Measurements from ENCODE around the gene TUBB. TPM values are rescaled to one million over a fixed set of nuclear protein-coding genes. Genes with fewer than 3 reads are reported as not detected.
A peak's percentile ranks its signal among the peaks of the same experiment; 100 is the strongest.

The TUBB gene
- total and polyA plus RNA-seq, 9 of the 15 experiments (the other 6 are each of a cell fraction or from before 2014, with no cell fraction given), result 971 to 2,870 (median 1,478) TPM

GRCh38 chr6:30769088-30769852 is 49.1 kb downstream of the TUBB start (continued):
- TF ChIP-seq ZNF518B (CRISPR knock-in tag; IDR thresholded peaks at IDR 0.05), result no peak
- TF ChIP-seq SREBF2 (CRISPR knock-in tag; IDR thresholded peaks at IDR 0.05), result no peak
- TF ChIP-seq E2F6 (IDR thresholded peaks at IDR 0.05; ENCODE audit: borderline replicate concordance in 1 of 2, extremely low read depth in 1 of 2, insufficient read depth in 1 of 2, insufficient read length in 1 of 2, low read depth in 1 of 2, low read length in 1 of 2, poor library complexity in 1 of 2, severe bottlenecking in 1 of 2), result no peak
- TF ChIP-seq ZBTB9 (CRISPR knock-in tag; IDR thresholded peaks at IDR 0.05), result 0 out of 2 replicates have a peak, but pooled peaks have one; percentile 14
- no peak for TF ChIP-seq THRB (CRISPR knock-in tag; conservative IDR thresholded peaks at IDR 0.05)
- TF ChIP-seq PTTG1 (tag; IDR thresholded peaks at IDR 0.05; ENCODE audit: low read depth), result 0 out of 2 replicates have a peak, but pooled peaks have one; percentile 29
- TF ChIP-seq E2F1 (CRISPR knock-in tag; IDR thresholded peaks at IDR 0.05), result no peak
- no peak for TF ChIP-seq IRF1 (CRISPR knock-in tag; IDR thresholded peaks at IDR 0.05; ENCODE audit: borderline replicate concordance)
- peak; percentile 22; the same call in 1 of the 2 replicates for TF ChIP-seq CREB1 (IDR thresholded peaks at IDR 0.05)
- TF ChIP-seq CREB1 (CRISPR knock-in tag; IDR thresholded peaks at IDR 0.05), result peak; percentile 55; the same call in 1 of the 2 replicates
- no peak for TF ChIP-seq E2F5 (CRISPR knock-in tag; IDR thresholded peaks at IDR 0.05)
- TF ChIP-seq POLR2A (conservative IDR thresholded peaks at IDR 0.05), result no peak; the same call in 1 of the 2 replicates
- TF ChIP-seq SOX6 (IDR thresholded peaks at IDR 0.05), result peak; percentile 96
- no peak for TF ChIP-seq ELK3 (CRISPR knock-in tag; IDR thresholded peaks at IDR 0.05)

All from K562 (cell line).